Lower lobe of right lung (tissue), 2 donors: Measurements from ENCODE around the gene PDCD1. TPM values are rescaled to one million over a fixed set of nuclear protein-coding genes. Genes with fewer than 3 reads are reported as not detected.

Source experiments
- ATAC-seq, 2 donors: fragments of 200-7000 bp; cut with Tn5 transposase; one replicate each; pipeline ENCODE4 v1.9.1; 2020 to 2022; ENCODE audit warnings: mild to moderate bottlenecking in 2 of 2, moderate library complexity in 2 of 2
- DNase-seq: peaks from one replicate; pipeline ENCODE4 v3.0.0-alpha.2; 2020
- H3K27ac ChIP-seq: fragments of 200-600 bp; one replicate; pipeline ENCODE4 v1.8.0; 2022
- H3K27me3 ChIP-seq: fragments of 200-600 bp; one replicate; pipeline ENCODE4 v1.8.0; 2022; ENCODE audit warnings: low read depth
- H3K36me3 ChIP-seq: fragments of 200-600 bp; one replicate; pipeline ENCODE4 v1.8.0; 2022; ENCODE audit warnings: mild to moderate bottlenecking
- H3K4me1 ChIP-seq: fragments of 200-600 bp; one replicate; pipeline ENCODE4 v1.8.0; 2022
- H3K4me3 ChIP-seq: fragments of 200-600 bp; one replicate; pipeline ENCODE4 v1.8.0; 2022; ENCODE audit warnings: mild to moderate bottlenecking
- H3K9me3 ChIP-seq: fragments of 200-600 bp; one replicate; pipeline ENCODE4 v1.8.0; 2022
- CTCF ChIP-seq: fragments of 200-600 bp; IDR thresholded peaks from one replicate; pipeline ENCODE4 v1.8.0; 2022; ENCODE audit warnings: antibody characterized with exemption, mild to moderate bottlenecking
- intact Hi-C: fragments of 100-400 bp; cut with DNase I; formaldehyde crosslinking; loops from one replicate; pipeline ENCODE4 v1.11.0; 2022
- total RNA-seq: library from RNA; stranded (reverse); fragmentation: NEBNext Ultra II Directional; extraction: Animal tissue kit (Norgen Biotek cat#: 25700); gene quantifications from one replicate; pipeline ENCODE4 v1.2.1, GENCODE V29; 2021
- donor health status: DM: no; HTN: yes; CAD: no; lungs with severe emphysema.

The PDCD1 gene
- total RNA-seq, 1 donor from 2014 or later: 1.4 TPM

DNA sequence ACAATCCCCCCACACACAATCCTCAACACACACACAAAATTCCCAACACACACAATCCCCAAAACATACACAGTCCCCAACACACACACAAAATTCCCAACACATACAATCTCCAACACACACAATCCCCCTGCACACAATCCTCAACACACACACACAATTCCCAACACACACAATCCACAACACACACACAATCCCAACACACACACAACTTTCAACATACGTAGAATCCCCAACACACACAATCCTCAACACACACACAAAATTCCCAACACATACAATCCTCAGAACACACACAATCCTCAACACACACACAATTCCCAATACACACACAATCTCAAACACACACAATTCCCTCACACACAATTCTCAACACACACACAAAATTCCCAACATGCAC, 2.6 kb upstream of the PDCD1 start:
- no peaks in the 10 kb centered on the region for H3K9me3 ChIP-seq
- ATAC-seq (no peak), DNase-seq (no peak)
- no peak for TF ChIP-seq CTCF
- intact Hi-C loops: no loop called here
- H3K4me1 ChIP-seq: peaks cover 20% of the 10 kb centered on the region
- no peak overlapping the region for H3K27ac ChIP-seq
- H3K36me3 ChIP-seq: no peaks in the 10 kb centered on the region
- H3K27me3 ChIP-seq: peaks cover 30% of the 10 kb centered on the region
- H3K4me3 ChIP-seq: no peak overlapping the region

GRCh38 chr2:241860184-241861078, 1.7 kb upstream of the PDCD1 start:
- no peak for TF ChIP-seq CTCF
- Histone ChIP-seq H3K36me3 (no peaks in the 10 kb centered on the region), H3K4me1 (peaks cover 20% of the 10 kb centered on the region), H3K4me3 (peak overlapping the region; percentile 39), H3K27me3 (peaks cover 30% of the 10 kb centered on the region), H3K9me3 (no peaks in the 10 kb centered on the region), H3K27ac (peak overlapping the region; percentile 80)
- DNase-seq: peak; percentile 37
- intact Hi-C loops: no loop called here
- ATAC-seq: peak in 1 of 2 donors; percentile 9

- DNase-seq (peak; percentile 47), ATAC-seq (peak; percentile 2 to 31)
- H3K9me3 ChIP-seq: no peaks in the 10 kb centered on the region
- H3K36me3 ChIP-seq: no peaks in the 10 kb centered on the region
- peaks cover 31% of the 10 kb centered on the region for H3K27me3 ChIP-seq
- peak overlapping the region; percentile 80 for H3K27ac ChIP-seq
- peaks cover 20% of the 10 kb centered on the region for H3K4me1 ChIP-seq
- intact Hi-C loops: no loop called here
- TF ChIP-seq CTCF: peak; percentile 26
- H3K4me3 ChIP-seq: peak overlapping the region; percentile 39
Measured at GRCh38 chr2:241859436-241860183, 916 bp upstream of the PDCD1 start.

GRCh38 chr2:241859017-241859435, 332 bp upstream of the PDCD1 start:
- peak overlapping the region; percentile 80 for H3K27ac ChIP-seq
- H3K4me3 ChIP-seq: peak overlapping the region; percentile 39
- DNase-seq (no peak), ATAC-seq (no peak)
- H3K4me1 ChIP-seq: peaks cover 20% of the 10 kb centered on the region
- intact Hi-C loops: no loop called here
- TF ChIP-seq CTCF: no peak
- peaks cover 35% of the 10 kb centered on the region for H3K27me3 ChIP-seq
- no peaks in the 10 kb centered on the region for H3K36me3 ChIP-seq
- no peaks in the 10 kb centered on the region for H3K9me3 ChIP-seq

DNA sequence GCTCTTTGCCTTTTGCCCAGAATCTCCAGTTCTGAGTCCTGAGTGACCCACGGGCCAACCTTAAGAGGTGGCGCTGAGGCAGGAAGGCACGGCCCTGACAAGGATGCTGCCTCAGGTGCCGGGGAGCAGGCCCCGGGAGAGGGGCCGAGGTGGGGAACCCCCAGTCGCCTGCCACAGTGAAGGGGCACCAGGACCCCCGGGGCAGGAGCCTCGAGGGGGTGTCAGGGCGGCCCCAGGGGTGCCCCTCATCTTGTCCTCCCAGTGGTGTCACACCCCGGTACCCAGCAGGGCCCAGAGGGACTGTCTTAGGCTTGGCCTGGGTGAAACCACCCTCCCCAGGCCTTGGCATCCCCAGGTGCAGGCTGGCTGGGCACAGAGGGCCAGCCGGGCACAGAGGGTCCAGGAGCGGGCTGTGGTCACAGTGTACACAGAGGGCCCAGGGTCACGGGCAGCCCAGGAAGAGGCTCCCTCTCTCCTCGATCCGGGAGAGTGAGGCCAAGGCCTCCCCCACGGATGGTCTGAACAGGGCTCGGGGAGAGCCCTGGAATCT, 1.0 kb downstream of the PDCD1 start:
- peak overlapping the region; percentile 39 for H3K4me3 ChIP-seq
- H3K9me3 ChIP-seq: no peaks in the 10 kb centered on the region
- peak; percentile 41 for DNase-seq
- peaks cover 24% of the 10 kb centered on the region for H3K27me3 ChIP-seq
- no peak overlapping the region for H3K27ac ChIP-seq
- ATAC-seq: no peak
- H3K36me3 ChIP-seq: no peaks in the 10 kb centered on the region
- peaks cover 20% of the 10 kb centered on the region for H3K4me1 ChIP-seq
- TF ChIP-seq CTCF: no peak
- intact Hi-C loops: no loop called here
